Islet precursor cell (in vitro differentiated cells): ENCODE measurements around the gene CCL28.

Source experiments
- DNase-seq: peaks from one replicate; pipeline ENCODE4 v3.0.0-alpha.2; 2018

The CCL28 gene

DNA sequence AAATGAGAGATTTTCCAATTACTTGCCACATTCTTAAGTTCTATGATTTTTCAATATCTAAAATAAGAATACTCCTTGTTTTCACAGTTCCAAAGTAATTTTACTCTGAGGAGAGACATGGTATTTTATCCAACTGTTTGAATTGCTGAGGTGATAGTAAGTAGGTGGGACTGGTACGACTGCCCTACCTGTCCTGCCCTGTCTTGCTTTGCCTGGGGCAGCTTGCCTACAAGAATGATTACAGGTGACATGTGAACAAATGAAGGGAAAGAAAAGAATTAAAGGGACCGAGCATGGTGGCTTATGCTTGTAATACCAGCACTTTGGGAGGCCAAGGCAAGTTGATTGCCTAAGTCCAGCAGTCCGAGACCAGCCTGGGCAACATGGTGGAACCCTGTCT, 57.4 kb downstream of the CCL28 start:
- DNase-seq, result no peak

- DNase-seq, result no peak
These were observed 58.5 kb downstream of the CCL28 start for GRCh38 chr5:43353668-43354067.

- DNase-seq, result no peak
These were observed 59.3 kb downstream of the CCL28 start for GRCh38 chr5:43352915-43353314.

GRCh38 chr5:43352131-43352530, 60.1 kb downstream of the CCL28 start:
- no peak for DNase-seq

DNA sequence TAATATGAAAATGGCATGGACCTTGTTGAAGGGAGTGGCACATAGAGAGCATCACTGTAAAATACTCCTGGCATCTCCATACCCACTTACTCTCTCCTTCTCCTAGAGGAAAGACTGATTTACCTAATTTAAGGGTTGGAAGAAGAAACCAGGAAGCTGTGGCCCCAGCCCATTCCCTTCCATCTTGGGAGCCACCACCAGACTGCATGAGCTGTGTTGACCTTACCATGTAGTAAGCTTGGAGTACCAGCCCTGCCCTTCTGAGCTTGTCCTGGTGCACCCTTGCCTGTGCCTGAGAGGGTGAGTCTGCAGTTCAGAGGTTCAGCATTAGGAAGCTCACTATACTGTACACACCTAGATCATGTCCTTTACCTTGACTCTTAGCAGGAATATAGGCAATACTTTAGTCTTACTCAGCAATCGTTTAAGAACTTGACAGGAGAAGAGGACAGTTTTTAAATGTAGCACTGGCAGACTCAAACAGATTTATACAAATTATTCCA, 63.3 kb downstream of the CCL28 start:
- DNase-seq, result no peak

- no peak for DNase-seq
These were observed 64.0 kb downstream of the CCL28 start for GRCh38 chr5:43348207-43348606.

- DNase-seq, result no peak
These were observed 73.3 kb downstream of the CCL28 start for GRCh38 chr5:43338862-43339261.

DNA sequence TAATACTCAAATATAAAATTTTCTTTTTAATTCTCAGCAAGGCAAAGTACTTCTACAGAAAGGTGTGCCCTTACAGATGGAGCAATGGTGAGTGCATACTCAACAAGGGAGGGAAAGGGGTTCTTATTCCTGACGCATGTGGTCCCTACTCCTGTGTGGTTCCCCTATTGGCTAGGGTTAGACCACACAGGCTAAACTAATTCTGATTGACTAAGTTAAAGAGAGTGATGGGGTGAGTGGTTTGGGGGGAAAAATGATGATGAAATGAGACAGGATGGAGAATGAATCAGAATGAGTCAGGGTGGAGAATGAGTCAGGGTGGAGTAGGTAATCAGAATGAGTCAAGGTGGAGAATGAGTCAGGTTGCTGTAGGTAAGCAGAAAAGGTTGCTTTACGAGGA, 76.0 kb downstream of the CCL28 start:
- DNase-seq, result no peak

DNA sequence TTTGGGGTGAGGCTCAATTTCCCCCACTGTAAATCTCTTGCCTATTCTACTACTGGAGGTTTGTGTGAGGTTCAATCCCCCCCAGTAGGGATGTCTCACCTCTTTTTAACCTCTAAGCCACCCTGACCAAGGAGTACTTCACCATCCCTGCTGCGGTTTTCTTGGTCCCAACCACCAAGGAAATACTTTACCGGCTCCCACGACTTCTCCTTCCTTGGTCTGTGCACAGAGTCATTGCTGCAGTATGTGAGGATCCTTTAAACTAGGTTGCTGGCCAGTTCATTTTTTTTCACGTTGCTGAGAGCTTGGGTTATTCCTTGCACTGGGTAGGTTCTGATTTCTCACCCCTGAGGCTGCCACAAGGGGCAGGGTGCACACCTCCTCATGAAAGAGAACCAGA, 76.5 kb downstream of the CCL28 start:
- DNase-seq, result no peak

DNA sequence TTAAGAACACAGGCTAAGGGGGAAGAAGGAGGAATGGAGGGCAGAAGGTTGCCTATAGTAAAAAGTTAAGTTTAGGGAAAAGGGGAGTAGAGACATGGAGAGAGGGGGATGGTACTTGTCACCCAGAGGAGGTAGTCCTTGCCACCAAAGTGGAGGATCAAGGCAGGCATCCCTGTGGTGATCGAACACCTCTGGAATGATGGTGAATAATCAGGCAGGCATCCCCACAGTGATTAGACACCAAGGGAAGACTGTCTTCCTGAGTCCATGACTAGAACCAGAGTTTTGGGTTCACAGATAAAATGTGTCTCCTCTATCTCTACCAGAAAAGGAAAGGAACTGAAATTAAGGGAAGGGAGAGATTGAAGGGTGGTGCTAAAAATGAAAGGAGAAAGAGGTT, 79.8 kb downstream of the CCL28 start:
- no peak for DNase-seq
